Upper lobe of left lung (tissue), 4 donors: ENCODE measurements around the gene FAM228B.

Experiments
- POLR2A ChIP-seq, 4 donors: fragments of 450-650 bp; IDR thresholded peaks; one replicate each; pipeline ENCODE4 v1.5.1; 2016 to 2017; ENCODE audit warnings: antibody characterized with exemption in 4 of 4, mild to moderate bottlenecking in 2 of 4
- POLR2AphosphoS5 ChIP-seq, 2 donors: sonication (generic); formaldehyde crosslinking; IDR thresholded peaks; one replicate each; pipeline ENCODE4 v1.5.1; 2017; ENCODE audit warnings: antibody characterized with exemption in 2 of 2
- TF ChIP-seq, protein P1 (sequence below), 6 experiments: fragments of 450-650 bp in 4 of 6; fragments of 200-600 bp in 2 of 6; sonication (generic) in 2 of 6; IDR thresholded peaks; one replicate each; pipeline ENCODE4 v1.5.1; 2016 to 2019; ENCODE audit warnings: antibody characterized with exemption in 6 of 6

DNA sequence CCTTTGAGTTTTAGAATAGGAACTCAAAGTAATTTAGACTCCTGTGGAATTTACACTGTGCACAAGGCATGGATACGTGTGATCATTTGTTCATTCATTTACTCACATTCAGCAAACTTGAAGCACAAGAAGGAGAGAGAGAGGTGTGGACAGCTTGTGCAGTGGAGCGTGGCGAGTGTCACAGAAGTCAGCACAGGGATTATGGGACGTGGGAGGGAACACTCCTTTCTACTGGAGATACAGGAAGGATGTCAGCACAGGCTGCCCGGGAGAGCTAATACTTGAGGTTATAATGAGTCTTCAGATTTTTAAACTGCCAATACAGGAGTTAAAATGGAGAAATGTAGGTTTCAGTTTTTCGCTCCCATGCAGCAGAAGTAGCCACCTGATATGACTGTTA is 58.6 kb downstream of the FAM228B start:
- TF ChIP-seq, protein P1, sequence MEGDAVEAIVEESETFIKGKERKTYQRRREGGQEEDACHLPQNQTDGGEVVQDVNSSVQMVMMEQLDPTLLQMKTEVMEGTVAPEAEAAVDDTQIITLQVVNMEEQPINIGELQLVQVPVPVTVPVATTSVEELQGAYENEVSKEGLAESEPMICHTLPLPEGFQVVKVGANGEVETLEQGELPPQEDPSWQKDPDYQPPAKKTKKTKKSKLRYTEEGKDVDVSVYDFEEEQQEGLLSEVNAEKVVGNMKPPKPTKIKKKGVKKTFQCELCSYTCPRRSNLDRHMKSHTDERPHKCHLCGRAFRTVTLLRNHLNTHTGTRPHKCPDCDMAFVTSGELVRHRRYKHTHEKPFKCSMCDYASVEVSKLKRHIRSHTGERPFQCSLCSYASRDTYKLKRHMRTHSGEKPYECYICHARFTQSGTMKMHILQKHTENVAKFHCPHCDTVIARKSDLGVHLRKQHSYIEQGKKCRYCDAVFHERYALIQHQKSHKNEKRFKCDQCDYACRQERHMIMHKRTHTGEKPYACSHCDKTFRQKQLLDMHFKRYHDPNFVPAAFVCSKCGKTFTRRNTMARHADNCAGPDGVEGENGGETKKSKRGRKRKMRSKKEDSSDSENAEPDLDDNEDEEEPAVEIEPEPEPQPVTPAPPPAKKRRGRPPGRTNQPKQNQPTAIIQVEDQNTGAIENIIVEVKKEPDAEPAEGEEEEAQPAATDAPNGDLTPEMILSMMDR (IDR thresholded peaks at IDR 0.05), result no peak
- TF ChIP-seq POLR2A (IDR thresholded peaks at IDR 0.05) (no peak), POLR2AphosphoS5 (IDR thresholded peaks at IDR 0.05) (no peak)
